ENCODE data around the gene SDHA. TPM values are rescaled to one million over a fixed set of nuclear protein-coding genes. Genes with fewer than 3 reads are reported as not detected.

SDHA gene
- total and polyA plus RNA-seq, 9 of the 15 experiments (the other 6 are each of a cell fraction or from before 2014, with no cell fraction given), result 82.9 to 191 (median 130) TPM

DNA sequence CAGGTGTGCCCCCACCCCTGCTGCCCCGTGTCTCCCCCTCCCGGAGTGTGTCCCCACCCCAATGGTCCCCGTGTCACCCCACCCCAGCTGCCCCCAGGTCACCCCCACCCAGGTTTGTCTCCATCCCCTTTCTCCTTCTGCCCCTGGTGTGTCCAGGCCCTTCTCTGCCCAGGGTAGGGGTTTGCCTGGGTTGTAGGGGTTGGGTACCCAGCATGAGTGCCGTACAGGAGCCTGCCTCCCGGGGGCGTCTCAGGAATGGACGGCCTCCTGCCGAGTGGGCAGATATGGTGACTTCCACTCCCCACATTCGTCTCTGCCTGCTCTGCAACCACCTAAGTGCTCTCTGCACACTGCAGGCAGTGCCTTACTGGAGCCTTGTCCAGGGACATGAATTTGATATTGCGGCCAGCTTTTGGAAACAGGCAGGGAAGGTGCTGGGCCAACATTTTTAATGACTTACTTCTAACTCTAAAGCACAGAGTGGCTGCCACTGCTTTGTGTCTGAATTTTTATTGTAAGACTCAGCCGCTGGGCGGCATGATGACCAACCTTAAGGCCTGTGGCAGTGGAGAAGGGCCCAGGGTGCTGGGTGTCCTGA is 20.1 kb upstream of the SDHA start:
- Histone ChIP-seq H3K27me3 (ENCODE audit: control insufficient read depth in 2 of 2, insufficient read depth in 2 of 2, low read length in 2 of 2) (peaks cover 5 to 18% of the 10 kb centered on the region in 2 experiments; a peak in 4 of 5 replicates), H3K27ac (ENCODE audit: extremely low read depth, low read depth, low read length) (no peak overlapping the region), H4K20me1 (replicated peaks; ENCODE audit: control insufficient read depth, insufficient read depth, low read length) (no peaks in the 10 kb centered on the region; the same call in 1 of the 2 replicates), H3K9me3 (replicated peaks; ENCODE audit: control insufficient read depth, insufficient read depth, low read depth, low read length) (no peaks in the 10 kb centered on the region), H2AFZ (ENCODE audit: low read depth, low read length) (no peak overlapping the region), H3K4me1 (replicated peaks in 1 of 2; ENCODE audit: control insufficient read depth in 2 of 2, insufficient read depth in 2 of 2, low read length in 2 of 2) (peaks cover 2 to 34% of the 10 kb centered on the region in 2 experiments; a peak in 3 of 5 replicates), H3K36me3 (ENCODE audit: control insufficient read depth, insufficient read depth, low read length) (no peaks in the 10 kb centered on the region), H3K9me1 (ENCODE audit: control insufficient read depth, insufficient read depth, low read length) (no peaks in the 10 kb centered on the region), H3K4me2 (ENCODE audit: insufficient read depth, low read length) (no peak overlapping the region), H3K9ac (ENCODE audit: insufficient read depth in 1 of 2, low read depth in 2 of 2, low read length in 2 of 2) (no peak overlapping the region), H3K4me3 (no peak overlapping the region), H3K79me2 (ENCODE audit: control insufficient read depth, insufficient read depth, low read length) (no peaks in the 10 kb centered on the region)
- FAIRE-seq, result no peak
- no peak for DNase-seq (ENCODE audit: extremely low read depth in 1 of 4, low spot score in 3 of 4)
- intact Hi-C loops (cut with micrococcal nuclease) (no loop called here), in situ Hi-C loops (cut with MboI) (no loop called here)
- ChIA-PET CTCF (ENCODE audit: low intra/inter-chr PET ratio) (no interaction called here), POLR2A (interaction anchor here (0.8 to 1.0 kb wide), 2 partner anchors 9 to 10 kb away, joined by 3 to 4 read pairs; no protein-coding TSS in a partner anchor)
- 0 out of 3 replicates have a peak, but pooled peaks have one; percentile 5 for ATAC-seq
- 61% methylated on average over 9 of the region's 12 CpGs for WGBS (ENCODE audit: insufficient coverage, low coverage, missing lambda C conversion rate)
- no TSS peak for BruUV-seq (replicated peaks)
- TF ChIP-seq HSF4 (CRISPR knock-in tag; IDR thresholded peaks at IDR 0.05; ENCODE audit: borderline replicate concordance) (no peak), SMARCA4 (IDR thresholded peaks at IDR 0.05) (no peak), BCL6 (CRISPR knock-in tag; IDR thresholded peaks at IDR 0.05) (no peak), HNRNPK (IDR thresholded peaks at IDR 0.05; ENCODE audit: low read depth, low read length, poor library complexity, severe bottlenecking) (no peak)
- TF ChIP-seq, protein P1, sequence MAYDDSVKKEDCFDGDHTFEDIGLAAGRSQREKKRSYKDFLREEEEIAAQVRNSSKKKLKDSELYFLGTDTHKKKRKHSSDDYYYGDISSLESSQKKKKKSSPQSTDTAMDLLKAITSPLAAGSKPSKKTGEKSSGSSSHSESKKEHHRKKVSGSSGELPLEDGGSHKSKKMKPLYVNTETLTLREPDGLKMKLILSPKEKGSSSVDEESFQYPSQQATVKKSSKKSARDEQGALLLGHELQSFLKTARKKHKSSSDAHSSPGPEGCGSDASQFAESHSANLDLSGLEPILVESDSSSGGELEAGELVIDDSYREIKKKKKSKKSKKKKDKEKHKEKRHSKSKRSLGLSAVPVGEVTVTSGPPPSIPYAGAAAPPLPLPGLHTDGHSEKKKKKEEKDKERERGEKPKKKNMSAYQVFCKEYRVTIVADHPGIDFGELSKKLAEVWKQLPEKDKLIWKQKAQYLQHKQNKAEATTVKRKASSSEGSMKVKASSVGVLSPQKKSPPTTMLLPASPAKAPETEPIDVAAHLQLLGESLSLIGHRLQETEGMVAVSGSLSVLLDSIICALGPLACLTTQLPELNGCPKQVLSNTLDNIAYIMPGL (CRISPR knock-in tag; IDR thresholded peaks at IDR 0.05), result no peak
- TF ChIP-seq, protein P2, sequence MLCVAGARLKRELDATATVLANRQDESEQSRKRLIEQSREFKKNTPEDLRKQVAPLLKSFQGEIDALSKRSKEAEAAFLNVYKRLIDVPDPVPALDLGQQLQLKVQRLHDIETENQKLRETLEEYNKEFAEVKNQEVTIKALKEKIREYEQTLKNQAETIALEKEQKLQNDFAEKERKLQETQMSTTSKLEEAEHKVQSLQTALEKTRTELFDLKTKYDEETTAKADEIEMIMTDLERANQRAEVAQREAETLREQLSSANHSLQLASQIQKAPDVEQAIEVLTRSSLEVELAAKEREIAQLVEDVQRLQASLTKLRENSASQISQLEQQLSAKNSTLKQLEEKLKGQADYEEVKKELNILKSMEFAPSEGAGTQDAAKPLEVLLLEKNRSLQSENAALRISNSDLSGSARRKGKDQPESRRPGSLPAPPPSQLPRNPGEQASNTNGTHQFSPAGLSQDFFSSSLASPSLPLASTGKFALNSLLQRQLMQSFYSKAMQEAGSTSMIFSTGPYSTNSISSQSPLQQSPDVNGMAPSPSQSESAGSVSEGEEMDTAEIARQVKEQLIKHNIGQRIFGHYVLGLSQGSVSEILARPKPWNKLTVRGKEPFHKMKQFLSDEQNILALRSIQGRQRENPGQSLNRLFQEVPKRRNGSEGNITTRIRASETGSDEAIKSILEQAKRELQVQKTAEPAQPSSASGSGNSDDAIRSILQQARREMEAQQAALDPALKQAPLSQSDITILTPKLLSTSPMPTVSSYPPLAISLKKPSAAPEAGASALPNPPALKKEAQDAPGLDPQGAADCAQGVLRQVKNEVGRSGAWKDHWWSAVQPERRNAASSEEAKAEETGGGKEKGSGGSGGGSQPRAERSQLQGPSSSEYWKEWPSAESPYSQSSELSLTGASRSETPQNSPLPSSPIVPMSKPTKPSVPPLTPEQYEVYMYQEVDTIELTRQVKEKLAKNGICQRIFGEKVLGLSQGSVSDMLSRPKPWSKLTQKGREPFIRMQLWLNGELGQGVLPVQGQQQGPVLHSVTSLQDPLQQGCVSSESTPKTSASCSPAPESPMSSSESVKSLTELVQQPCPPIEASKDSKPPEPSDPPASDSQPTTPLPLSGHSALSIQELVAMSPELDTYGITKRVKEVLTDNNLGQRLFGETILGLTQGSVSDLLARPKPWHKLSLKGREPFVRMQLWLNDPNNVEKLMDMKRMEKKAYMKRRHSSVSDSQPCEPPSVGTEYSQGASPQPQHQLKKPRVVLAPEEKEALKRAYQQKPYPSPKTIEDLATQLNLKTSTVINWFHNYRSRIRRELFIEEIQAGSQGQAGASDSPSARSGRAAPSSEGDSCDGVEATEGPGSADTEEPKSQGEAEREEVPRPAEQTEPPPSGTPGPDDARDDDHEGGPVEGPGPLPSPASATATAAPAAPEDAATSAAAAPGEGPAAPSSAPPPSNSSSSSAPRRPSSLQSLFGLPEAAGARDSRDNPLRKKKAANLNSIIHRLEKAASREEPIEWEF (CRISPR knock-in tag; IDR thresholded peaks at IDR 0.05), result no peak

All from K562 (cell line).